ENCODE measurements around the gene PLEKHA6.

The PLEKHA6 gene

GRCh38 chr1:204227996-204228785, 131.5 kb downstream of the PLEKHA6 start:
- DNase-seq, result no peak

GRCh38 chr1:204227351-204227750, 132.4 kb downstream of the PLEKHA6 start:
- no peak for DNase-seq

- DNase-seq, result no peak
These were observed 133.6 kb downstream of the PLEKHA6 start for GRCh38 chr1:204225841-204226735.

- no peak for DNase-seq
These were observed 135.1 kb downstream of the PLEKHA6 start for GRCh38 chr1:204224655-204225054.

GRCh38 chr1:204223129-204223860, 136.4 kb downstream of the PLEKHA6 start:
- no peak for DNase-seq

DNA sequence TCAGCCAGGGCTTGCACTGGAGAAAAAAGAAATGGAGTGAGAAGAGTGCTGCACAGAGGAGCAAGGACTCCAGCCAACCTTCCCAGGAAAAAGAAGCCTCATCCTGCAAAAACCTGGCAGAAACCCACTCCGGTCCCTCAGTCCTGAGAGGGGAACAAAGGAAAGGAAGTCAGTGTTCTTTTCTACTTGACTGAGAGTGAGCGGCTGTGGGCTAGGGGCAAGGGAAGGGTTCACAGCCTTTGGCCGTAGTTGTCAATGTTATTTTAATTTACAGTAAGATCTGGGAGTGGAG, 137.0 kb downstream of the PLEKHA6 start:
- DNase-seq, result no peak

- DNase-seq, result no peak
These were observed 137.5 kb downstream of the PLEKHA6 start for GRCh38 chr1:204222006-204222763.

DNA sequence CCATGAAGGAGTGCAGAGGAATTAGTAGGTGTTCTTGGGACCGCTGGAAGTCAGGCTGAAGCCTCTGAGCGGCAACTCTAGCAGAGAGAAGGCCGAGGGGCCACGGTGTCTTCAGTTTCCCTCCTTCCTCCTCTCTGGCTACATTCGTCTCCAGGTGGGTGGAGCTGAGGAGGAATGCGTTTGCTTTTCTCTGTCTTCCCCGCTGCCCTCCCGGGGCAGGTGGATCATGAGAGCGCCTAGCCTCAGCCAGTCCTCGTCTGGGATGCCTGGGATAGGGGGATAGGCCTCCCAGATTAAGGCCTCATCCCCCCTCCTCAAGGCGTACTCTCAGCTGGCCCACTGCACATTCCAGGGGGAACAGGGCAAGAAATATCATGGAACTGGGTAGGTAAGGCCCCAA, 138.5 kb downstream of the PLEKHA6 start:
- DNase-seq, result no peak

DNA sequence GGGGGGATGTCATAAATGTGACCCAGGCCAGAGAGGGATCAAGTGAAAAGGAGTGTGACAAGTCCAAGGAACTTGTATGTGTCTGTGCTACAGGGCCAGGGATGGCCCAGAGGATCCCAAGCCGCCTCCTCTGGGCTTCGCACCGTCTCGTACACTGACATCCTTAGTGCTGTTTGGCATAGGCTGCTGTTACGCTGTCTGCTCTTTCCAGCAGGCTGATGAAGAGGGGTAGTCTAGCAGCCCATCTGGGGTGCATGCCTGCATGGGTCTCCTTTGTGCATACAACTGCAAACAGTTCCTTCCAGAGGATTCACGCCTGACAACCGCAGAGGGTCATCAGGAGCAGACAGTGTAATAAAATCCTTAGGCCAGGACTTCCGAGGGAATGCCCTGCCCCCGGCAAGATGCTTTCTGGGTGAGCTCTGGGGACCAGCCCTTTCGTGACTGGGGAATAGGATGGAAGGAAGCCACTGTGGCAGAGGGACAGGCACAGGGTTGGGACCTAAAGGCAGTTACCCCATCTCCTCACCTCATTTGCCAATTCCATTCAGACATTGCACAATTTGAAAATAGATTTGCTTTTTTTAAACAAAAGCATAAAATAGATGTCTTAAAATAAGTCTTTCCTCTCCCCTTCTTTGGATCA, 139.6 kb downstream of the PLEKHA6 start:
- DNase-seq, result no peak

DNA sequence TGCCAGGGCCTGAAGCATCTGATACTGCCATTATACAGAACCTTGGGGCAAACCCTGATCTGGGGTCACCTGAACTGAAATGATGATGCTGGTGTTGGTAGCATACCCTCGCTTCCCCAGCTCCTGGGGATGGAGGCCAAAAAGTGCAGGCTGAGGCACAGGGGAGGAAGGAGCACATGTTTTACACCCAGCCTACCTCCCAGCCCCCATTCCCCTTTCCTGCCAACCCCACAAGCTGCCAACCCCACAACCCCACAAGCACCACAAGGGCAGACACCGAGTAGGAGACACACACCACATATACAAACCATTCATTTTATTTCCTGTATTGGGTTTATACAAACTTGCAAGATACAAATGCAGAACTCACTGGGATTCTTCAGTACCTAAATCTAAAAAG, 141.2 kb downstream of the PLEKHA6 start:
- no peak for DNase-seq

- no peak for DNase-seq
These were observed 142.1 kb downstream of the PLEKHA6 start for GRCh38 chr1:204217648-204218000.

GRCh38 chr1:204216880-204217647, 142.7 kb downstream of the PLEKHA6 start:
- DNase-seq, result no peak

- no peak for DNase-seq
These were observed 143.5 kb downstream of the PLEKHA6 start for GRCh38 chr1:204216236-204216635.

DNA sequence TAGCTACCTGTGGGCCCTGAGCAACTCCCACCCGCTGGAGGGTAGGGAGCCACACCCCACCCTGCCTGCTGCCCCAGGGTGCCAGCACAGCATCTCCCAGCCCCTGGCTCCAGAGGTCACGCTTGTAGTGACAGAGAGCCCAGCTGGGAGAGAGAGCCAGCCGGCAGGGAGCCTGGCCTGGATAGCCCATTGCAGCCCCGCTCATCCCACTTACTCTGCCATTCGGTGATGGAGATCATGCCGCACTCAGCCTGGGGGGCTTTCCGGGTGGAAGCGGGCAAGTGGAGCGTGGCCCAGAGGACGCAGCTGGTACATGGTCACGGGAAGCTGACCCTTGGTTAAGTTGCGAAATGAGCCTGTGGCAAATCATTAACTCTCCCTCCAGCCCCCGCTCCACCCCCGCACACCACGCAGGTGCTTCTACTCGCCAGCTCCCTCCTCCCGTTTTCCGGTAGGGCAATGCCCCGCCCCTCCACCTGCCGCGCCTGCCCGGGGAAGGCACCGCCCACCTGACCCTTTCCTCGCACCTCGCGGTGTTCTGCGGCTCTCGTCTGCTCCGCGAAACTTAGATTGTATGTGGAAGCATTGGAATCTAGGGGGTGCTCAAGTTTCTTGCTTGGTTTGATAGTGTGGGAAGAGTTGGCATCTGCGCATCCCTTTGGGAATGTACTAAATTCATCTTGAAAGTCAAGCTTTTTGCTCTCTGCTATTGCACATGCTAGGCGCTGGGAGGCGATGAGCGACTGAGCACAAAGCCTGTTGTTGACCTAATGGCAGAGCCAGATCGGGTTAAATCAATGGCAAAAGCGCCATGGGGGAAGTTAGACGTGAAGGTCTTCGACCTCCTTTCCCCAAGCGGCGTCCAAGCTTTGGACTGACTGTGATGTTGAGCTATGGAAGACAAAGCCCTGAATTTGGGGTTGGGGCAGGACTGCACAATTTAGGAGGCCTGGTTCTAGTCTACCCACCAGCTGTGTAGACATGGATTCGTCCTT, 145.8 kb downstream of the PLEKHA6 start, which contains the start of gene GOLT1A:
TSS of gene GOLT1A (minus strand) at position 321 of the 995 bp plus-strand sequence. CDS start at position 239, 82 bp downstream.
- no peak for DNase-seq

- no peak for DNase-seq
These were observed 147.0 kb downstream of the PLEKHA6 start for GRCh38 chr1:204212715-204213114.

DNA sequence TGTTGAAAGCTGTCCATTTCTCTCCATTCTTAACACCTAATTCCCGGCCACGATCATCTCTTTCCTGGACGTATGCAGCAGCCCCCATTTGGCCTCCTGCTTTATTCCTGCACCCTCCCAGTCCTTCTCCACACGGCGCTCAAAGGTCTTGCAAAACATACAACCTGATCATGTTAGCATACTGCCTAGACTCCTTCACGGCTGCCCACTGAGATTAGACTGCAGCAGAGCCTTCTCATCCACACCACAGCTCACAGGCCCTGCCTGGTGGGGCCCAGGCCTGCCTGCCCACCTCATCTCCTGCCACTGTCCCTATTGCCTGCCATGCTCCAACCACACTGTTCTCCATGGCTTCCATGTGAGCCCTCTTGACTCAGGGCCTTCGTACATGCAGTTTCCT, 148.7 kb downstream of the PLEKHA6 start:
- no peak for DNase-seq

DNA sequence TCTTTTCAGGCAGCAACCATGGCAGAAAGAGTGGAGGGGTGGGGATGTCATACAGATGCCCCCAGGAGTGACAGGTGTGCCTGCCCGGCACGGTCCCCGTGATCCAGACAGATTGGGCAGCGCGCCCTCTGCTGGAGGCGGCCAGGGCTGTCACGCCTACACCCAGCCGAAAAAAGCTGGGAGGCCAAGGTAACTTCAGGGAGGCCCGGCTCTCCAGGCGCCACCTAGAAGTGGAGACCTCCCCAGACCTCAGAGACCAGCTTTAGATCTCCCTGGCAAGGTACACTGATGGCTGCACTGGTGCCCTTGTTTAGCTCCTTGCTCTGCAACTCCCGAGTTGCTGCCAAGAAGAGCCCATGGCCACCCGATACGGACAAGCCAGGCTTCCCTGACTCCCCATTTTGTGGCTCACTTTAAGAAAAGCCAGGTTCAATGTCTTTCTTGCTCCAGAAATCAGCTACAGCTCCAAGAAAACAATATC, 152.6 kb downstream of the PLEKHA6 start:
- peak in 1 of 2 experiments; percentile 27 for DNase-seq

- DNase-seq, result no peak
These were observed 153.6 kb downstream of the PLEKHA6 start for GRCh38 chr1:204206121-204206520.

GRCh38 chr1:204205486-204205885, 154.2 kb downstream of the PLEKHA6 start:
- no peak for DNase-seq

- no peak for DNase-seq
These were observed 154.8 kb downstream of the PLEKHA6 start for GRCh38 chr1:204204944-204205343.

All from SW 1271 (cell line).